Lower leg skin (tissue), 4 donors: ENCODE data around the gene STK38. TPM values are rescaled to one million over a fixed set of nuclear protein-coding genes. Genes with fewer than 3 reads are reported as not detected.

Experiments used
- DNase-seq, 2 donors: peaks; one replicate each; pipeline ENCODE4 v3.0.0-alpha.2; 2019; ENCODE audit warnings: low spot score in 2 of 2
- H3K4me3 ChIP-seq: fragments of 200-600 bp; sonication (generic); 2 replicates; pipeline ENCODE4 v1.5.1; 2017; ENCODE audit warnings: mild to moderate bottlenecking, low read depth; ENCODE audit not compliant: poor library complexity, severe bottlenecking
- CTCF ChIP-seq, 3 donors: fragments of 450-650 bp; IDR thresholded peaks; one replicate each; pipeline ENCODE4 v1.5.1; 2016; ENCODE audit warnings: antibody characterized with exemption in 3 of 3, mild to moderate bottlenecking in 3 of 3, moderate library complexity in 2 of 3
- POLR2A ChIP-seq, 2 donors: fragments of 450-650 bp; IDR thresholded peaks; one replicate each; pipeline ENCODE4 v1.6.1; 2016 to 2017; ENCODE audit warnings: antibody characterized with exemption in 2 of 2, mild to moderate bottlenecking in 1 of 2, moderate library complexity in 1 of 2
- whole genome bisulfite sequencing, 2 donors: methylation state at CpG; one replicate each; pipeline ENCODE4 v1.1.5; 2018; 5-methylcytosine and 5-hydroxymethylcytosine counted together
- intact Hi-C: fragments of 100-400 bp; cut with DNase I; formaldehyde crosslinking; loops from one replicate; pipeline ENCODE4 v1.15.0; 2023; ENCODE audit warnings: low total_unique reads
- total RNA-seq, 4 donors: library from RNA; depleted of rRNA; stranded (reverse); fragments of >200 nt; gene quantifications; one replicate each; pipeline ENCODE4 v1.1.0, GENCODE V29; 2016

The STK38 gene
- total RNA-seq, 4 donors from 2014 or later: 27.1 to 37.4 (median 30.6) TPM

DNA sequence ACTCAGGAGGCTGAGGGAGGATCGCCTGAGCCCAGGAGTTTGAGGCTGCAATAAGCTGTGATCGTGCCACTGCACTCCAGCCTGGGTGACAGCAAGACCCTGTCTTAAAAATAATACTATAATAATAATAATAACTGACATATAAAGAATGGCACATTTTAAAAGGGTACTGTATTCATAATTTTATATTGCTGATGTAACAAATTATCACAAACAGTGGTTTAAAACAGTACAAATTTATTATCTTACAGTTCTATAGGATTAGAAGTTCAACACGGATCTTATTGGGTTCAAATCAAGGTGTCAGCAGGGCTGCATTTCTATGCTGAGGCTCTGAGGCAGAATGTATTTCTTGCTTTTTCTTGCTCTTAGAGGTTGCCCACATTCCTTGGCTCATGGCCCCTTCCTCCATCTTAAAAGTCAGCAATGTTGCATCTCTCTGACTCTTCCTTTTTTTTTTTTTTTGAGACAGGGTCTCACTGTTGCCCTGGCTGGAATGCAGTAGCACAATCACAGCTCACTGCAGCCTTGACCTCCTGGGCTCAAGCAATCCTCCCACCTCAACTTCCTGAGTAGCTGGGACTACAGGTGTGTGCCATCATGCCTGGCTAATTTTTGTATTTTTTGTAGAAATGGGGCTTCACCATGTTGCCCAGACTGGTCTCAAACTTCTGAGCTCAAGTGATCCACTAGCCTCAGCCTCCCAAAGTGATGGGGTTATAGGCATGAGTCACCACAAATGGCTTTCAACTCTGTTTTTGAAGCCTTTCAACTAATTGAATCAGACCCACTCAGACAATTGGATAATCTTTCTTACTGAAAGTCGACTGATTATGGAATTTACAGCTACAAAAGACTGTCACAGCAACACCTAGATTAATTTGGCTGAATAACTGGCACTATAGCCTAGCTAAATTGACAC lies 24.1 kb upstream of the STK38 start:
- intact Hi-C loops: no loop called here
- 91 to 92% methylated on average over 4 of the region's 4 CpGs for WGBS, 2 donors
- DNase-seq: no peak
- H3K4me3 ChIP-seq: no peak overlapping the region
- TF ChIP-seq CTCF (IDR thresholded peaks at IDR 0.05): no peak
- no peak for TF ChIP-seq POLR2A (IDR thresholded peaks at IDR 0.05)

DNA sequence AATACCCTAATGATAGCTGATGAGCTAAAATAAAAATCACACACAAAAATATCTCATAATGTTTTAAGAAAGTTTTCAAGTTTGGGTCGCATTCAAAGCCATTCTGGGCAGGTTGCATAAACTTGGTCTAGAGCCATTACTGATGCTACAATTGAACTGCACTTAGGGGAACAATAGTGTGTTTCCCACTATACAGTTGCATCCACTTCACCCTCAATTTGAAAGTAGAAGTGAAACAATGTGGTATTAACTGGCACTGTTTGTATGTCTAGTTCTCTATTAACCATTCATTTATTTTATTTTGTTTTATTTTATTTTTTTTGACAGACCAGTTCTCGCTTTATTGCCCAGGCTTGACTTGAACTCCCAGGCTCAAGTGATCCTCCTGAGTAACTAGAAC lies 23.0 kb upstream of the STK38 start:
- H3K4me3 ChIP-seq: no peak overlapping the region
- 91 to 97% methylated on average over 2 of the region's 2 CpGs for WGBS, 2 donors
- DNase-seq: no peak
- intact Hi-C loops: no loop called here
- TF ChIP-seq CTCF (IDR thresholded peaks at IDR 0.05): no peak
- TF ChIP-seq POLR2A (IDR thresholded peaks at IDR 0.05): no peak

- TF ChIP-seq POLR2A (IDR thresholded peaks at IDR 0.05) (no peak), CTCF (IDR thresholded peaks at IDR 0.05) (no peak)
- H3K4me3 ChIP-seq: no peak overlapping the region
- WGBS, 2 donors: 89 to 92% methylated on average over 8 of the region's 8 CpGs
- DNase-seq: no peak
- intact Hi-C loops: no loop called here
Observed at GRCh38 chr6:36566418-36566905, 19.2 kb upstream of the STK38 start.

- 85 to 97% methylated on average over 4 of the region's 4 CpGs for WGBS, 2 donors
- DNase-seq: no peak
- H3K4me3 ChIP-seq: no peak overlapping the region
- TF ChIP-seq POLR2A (IDR thresholded peaks at IDR 0.05) (no peak), CTCF (IDR thresholded peaks at IDR 0.05) (no peak)
- intact Hi-C loops: no loop called here
Observed at GRCh38 chr6:36563928-36564284, 16.6 kb upstream of the STK38 start.

- intact Hi-C loops: no loop called here
- TF ChIP-seq CTCF (IDR thresholded peaks at IDR 0.05) (no peak), POLR2A (IDR thresholded peaks at IDR 0.05) (no peak)
- H3K4me3 ChIP-seq: no peak overlapping the region
- no peak for DNase-seq
- WGBS, 2 donors: 59 to 69% methylated on average over 3 of the region's 3 CpGs
Observed at GRCh38 chr6:36563237-36563927, 16.1 kb upstream of the STK38 start.
